CD14-positive monocyte (primary cell): Measurements from ENCODE around the gene METTL25B. TPM values are rescaled to one million over a fixed set of nuclear protein-coding genes. Genes with fewer than 3 reads are reported as not detected.
A peak's percentile ranks its signal among the peaks of the same experiment; 100 is the strongest.

Experiments used
- DNase-seq, 3 donors: peaks; one replicate each; pipeline ENCODE4 v3.0.0-alpha.2; 2011 to 2022
- H2AFZ ChIP-seq: 2 replicates; pipeline ENCODE4 v1.6.0; 2012; ENCODE audit warnings: mild to moderate bottlenecking, low read depth, low read length, inconsistent platforms; ENCODE audit not compliant: insufficient read depth, poor library complexity, severe bottlenecking
- H3K27ac ChIP-seq, 2 donors: 1 replicate in 1 of 2; 2 replicates in 1 of 2; pipeline ENCODE4 v1.5.1; 2012 to 2013; ENCODE audit warnings: low read length in 2 of 2, control low read depth in 1 of 2, inconsistent platforms in 1 of 2, low read depth in 1 of 2, mild to moderate bottlenecking in 1 of 2
- H3K27me3 ChIP-seq, 2 donors: one replicate each; pipeline versions ENCODE4 v1.6.0 to v1.6.1; 2011 to 2013; ENCODE audit warnings: low read length in 2 of 2; ENCODE audit not compliant: control insufficient read depth in 2 of 2, insufficient read depth in 2 of 2
- H3K36me3 ChIP-seq, 2 donors: replicated peaks in 1 of 2; 1 replicate in 1 of 2; 2 replicates in 1 of 2; pipeline versions ENCODE4 v1.5.1 to v1.6.1; 2012 to 2013; ENCODE audit warnings: low read length in 2 of 2, control low read depth in 1 of 2, inconsistent platforms in 1 of 2, mild to moderate bottlenecking in 1 of 2; ENCODE audit not compliant: insufficient read depth in 2 of 2, control insufficient read depth in 1 of 2
- H3K4me1 ChIP-seq, 2 donors: 1 replicate in 1 of 2; 2 replicates in 1 of 2; pipeline versions ENCODE4 v1.5.1 to v1.6.1; 2012 to 2013; ENCODE audit warnings: low read length in 2 of 2, control low read depth in 1 of 2, inconsistent platforms in 1 of 2, mild to moderate bottlenecking in 1 of 2, moderate library complexity in 1 of 2; ENCODE audit not compliant: insufficient read depth in 2 of 2, control insufficient read depth in 1 of 2
- H3K4me2 ChIP-seq: replicated peaks from 2 replicates; pipeline ENCODE3; 2012; ENCODE audit warnings: low read length, moderate library complexity, mild to moderate bottlenecking; ENCODE audit not compliant: poor library complexity, severe bottlenecking; ENCODE audit errors: extremely low read depth
- H3K4me3 ChIP-seq, 3 experiments: fragments of 200-600 bp in 1 of 3; sonication (generic) in 1 of 3; replicated peaks in 1 of 3; 1 replicate in 2 of 3; 2 replicates in 1 of 3; pipeline ENCODE4 v1.5.1; 2011 to 2013; ENCODE audit warnings: low read length in 3 of 3, mild to moderate bottlenecking in 3 of 3, control low read depth in 2 of 3, low read depth in 2 of 3, inconsistent platforms in 1 of 3, moderate library complexity in 1 of 3
- H3K79me2 ChIP-seq: 2 replicates; pipeline ENCODE4 v1.6.0; 2012; ENCODE audit warnings: mild to moderate bottlenecking, control low read depth, inconsistent platforms, low read length, moderate library complexity; ENCODE audit not compliant: insufficient read depth
- H3K9ac ChIP-seq: 2 replicates; pipeline ENCODE4 v1.6.0; 2017; ENCODE audit warnings: low read length, mild to moderate bottlenecking; ENCODE audit not compliant: insufficient read depth, poor library complexity, severe bottlenecking
- H3K9me3 ChIP-seq, 2 donors: replicated peaks in 1 of 2; 1 replicate in 1 of 2; 2 replicates in 1 of 2; pipeline versions ENCODE4 v1.5.1 to v1.6.1; 2012 to 2013; ENCODE audit warnings: low read length in 2 of 2, control low read depth in 1 of 2; ENCODE audit not compliant: control insufficient read depth in 1 of 2, insufficient read depth in 1 of 2
- H4K20me1 ChIP-seq: 2 replicates; pipeline ENCODE4 v1.6.0; 2012; ENCODE audit warnings: mild to moderate bottlenecking, low read length, control low read depth, moderate library complexity; ENCODE audit not compliant: insufficient read depth
- H3K27ac Mint-ChIP-seq, 7 donors: one replicate each; pipeline ENCODE4 v1.8.0; 2020; ENCODE audit warnings: mild to moderate bottlenecking in 7 of 7, mixed read lengths in 7 of 7, moderate library complexity in 6 of 7, inconsistent platforms in 2 of 7
- H3K27me3 Mint-ChIP-seq, 3 donors: one replicate each; pipeline ENCODE4 v1.8.0; 2021 to 2022; ENCODE audit warnings: low read depth in 3 of 3, mild to moderate bottlenecking in 3 of 3, mixed read lengths in 3 of 3, moderate library complexity in 3 of 3, inconsistent platforms in 1 of 3
- H3K36me3 Mint-ChIP-seq, 2 donors: one replicate each; pipeline ENCODE4 v1.8.0; 2020; ENCODE audit warnings: mixed read lengths in 2 of 2, inconsistent platforms in 1 of 2, mild to moderate bottlenecking in 1 of 2
- H3K4me1 Mint-ChIP-seq: one replicate; pipeline ENCODE4 v1.8.0; 2020; ENCODE audit warnings: mild to moderate bottlenecking, mixed read lengths
- H3K4me3 Mint-ChIP-seq, 2 donors: one replicate each; pipeline ENCODE4 v1.8.0; 2020; ENCODE audit warnings: mild to moderate bottlenecking in 2 of 2, mixed read lengths in 2 of 2, moderate library complexity in 1 of 2
- H3K9me3 Mint-ChIP-seq, 7 donors: one replicate each; pipeline ENCODE4 v1.8.0; 2020 to 2022; ENCODE audit warnings: mixed read lengths in 7 of 7, mild to moderate bottlenecking in 6 of 7, moderate library complexity in 6 of 7, inconsistent platforms in 2 of 7
- whole genome bisulfite sequencing: methylation state at CpG from one replicate; pipeline ENCODE4 v1.1.5; 2013; ENCODE audit warnings: missing lambda C conversion rate; ENCODE audit not compliant: insufficient coverage; 5-methylcytosine and 5-hydroxymethylcytosine counted together
- intact Hi-C, 2 donors: fragments of 100-400 bp; cut with micrococcal nuclease; formaldehyde crosslinking; loops; one replicate each; pipeline versions ENCODE4 v1.15.0 to v1.15.1; 2023
- polyA plus RNA-seq, 3 donors: library from polyadenylated mRNA; depleted of rRNA in 1 of 3; unstranded in 2 of 3; stranded (reverse) in 1 of 3; fragments of 300-500 nt in 2 of 3; fragments of >200 nt in 1 of 3; fragmentation: Illumina TruSeq in 2 of 3; gene quantifications; 1 replicate in 2 of 3; 2 replicates in 1 of 3; pipeline ENCODE4 v1.2.3, GENCODE V29; 2012 to 2021
- TF ChIP-seq, protein P1 (sequence below): fragments of 200-600 bp; IDR thresholded peaks from one replicate; pipeline ENCODE4 v1.8.0; 2022; ENCODE audit warnings: antibody characterized with exemption, mild to moderate bottlenecking

METTL25B gene
- polyA plus RNA-seq, 3 donors = 4.6 to 49.3 (median 4.8) TPM

DNA sequence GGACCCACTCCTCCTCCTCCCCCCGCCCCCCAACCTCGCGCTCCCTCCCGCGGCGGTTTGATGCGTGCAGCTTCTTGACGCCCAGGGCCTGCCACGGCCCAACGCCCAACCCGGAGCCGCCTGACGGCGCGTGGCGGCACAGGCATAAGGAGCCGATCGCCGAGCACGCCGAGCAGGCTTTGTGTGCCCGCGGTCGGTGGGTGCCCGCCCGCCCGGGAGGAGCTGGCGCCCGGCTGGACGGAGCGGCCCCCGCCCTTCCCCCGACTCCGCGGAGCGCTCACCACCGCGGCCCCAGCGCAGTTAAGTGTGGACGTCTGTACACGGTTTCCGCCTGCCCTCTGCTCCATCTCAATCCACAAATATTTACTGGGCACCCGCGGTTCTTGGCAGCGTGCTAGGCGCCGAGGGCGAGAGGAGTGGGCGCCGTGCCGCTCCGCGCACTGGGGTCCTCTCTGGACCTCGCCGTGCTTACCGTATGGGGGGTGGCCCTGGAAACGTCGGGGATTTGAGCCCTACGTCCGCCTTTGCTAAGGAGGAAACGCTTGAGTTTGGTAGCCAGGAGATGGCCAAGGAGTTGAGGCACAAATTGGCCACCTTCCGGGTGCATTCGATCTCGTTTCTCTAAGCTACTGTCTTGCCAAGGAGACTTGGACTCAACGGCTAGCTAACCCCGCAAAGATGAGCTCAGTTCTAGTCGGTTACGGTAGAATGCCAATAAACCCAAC is 23.6 kb downstream of the METTL25B start:
- H3K4me1 ChIP-seq = peaks cover 51 to 63% of the 10 kb centered on the region in 2 donors
- intact Hi-C loops = loop anchor here (1.0 to 2.0 kb wide), 2 partner anchors 12 to 15 kb away; partner anchors contain the start of gene PRCC (in 2 of the 2)
- peak overlapping the region; percentile 80 for H3K9ac ChIP-seq

DNA sequence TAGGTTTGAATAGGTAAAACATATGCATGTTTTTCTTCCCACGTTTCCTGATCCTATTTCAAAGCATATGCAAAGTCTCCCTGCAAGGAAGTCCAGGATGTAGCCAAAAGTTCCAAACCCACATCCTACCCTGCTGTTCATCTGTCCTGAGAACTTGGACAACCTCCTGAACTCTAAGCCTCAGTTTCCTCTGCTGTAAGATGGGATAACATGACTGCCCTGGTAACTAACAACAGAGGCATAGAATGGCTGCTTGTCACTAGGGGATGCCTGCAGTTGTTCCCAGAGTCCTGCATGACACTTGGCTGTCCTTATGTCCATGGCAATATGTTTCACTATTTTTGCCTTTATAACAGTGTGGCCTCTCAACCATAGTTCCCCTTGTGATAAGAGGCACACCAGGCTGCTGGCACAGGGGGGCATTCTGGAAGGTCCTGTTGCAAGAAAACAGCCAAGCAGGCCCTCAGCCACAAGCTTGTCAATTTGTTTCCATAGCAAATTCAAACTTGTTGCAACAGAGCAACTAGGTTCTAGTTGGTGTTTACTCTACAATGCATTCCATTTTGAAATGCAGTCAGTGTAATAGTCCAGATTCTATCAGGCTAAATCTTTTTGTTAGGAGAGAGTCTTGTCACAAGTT is 24.7 kb downstream of the METTL25B start:
- H3K36me3 Mint-ChIP-seq = no peaks in the 10 kb centered on the region
- H3K4me1 Mint-ChIP-seq = peaks cover 58% of the 10 kb centered on the region
- H3K4me3 Mint-ChIP-seq = peak overlapping the region in 1 of 2 donors; percentile 72
- Histone ChIP-seq H3K4me2 (peak overlapping the region; percentile 91), H3K27me3 (no peaks in the 10 kb centered on the region), H3K4me1 (peaks cover 41 to 54% of the 10 kb centered on the region in 2 donors), H3K36me3 (no peaks in the 10 kb centered on the region), H2AFZ (no peak overlapping the region), H3K27ac (peak overlapping the region in 1 of 2 donors; percentile 88), H4K20me1 (peaks cover 14% of the 10 kb centered on the region), H3K79me2 (peaks cover 73% of the 10 kb centered on the region), H3K4me3 (peak overlapping the region in 1 of 3 experiments; percentile 84), H3K9me3 (no peaks in the 10 kb centered on the region), H3K9ac (no peak overlapping the region)
- no peak for DNase-seq
- WGBS = no CpG with 5 or more reads among the region's 1 CpG
- intact Hi-C loops = no loop called here
- TF ChIP-seq, protein P1, sequence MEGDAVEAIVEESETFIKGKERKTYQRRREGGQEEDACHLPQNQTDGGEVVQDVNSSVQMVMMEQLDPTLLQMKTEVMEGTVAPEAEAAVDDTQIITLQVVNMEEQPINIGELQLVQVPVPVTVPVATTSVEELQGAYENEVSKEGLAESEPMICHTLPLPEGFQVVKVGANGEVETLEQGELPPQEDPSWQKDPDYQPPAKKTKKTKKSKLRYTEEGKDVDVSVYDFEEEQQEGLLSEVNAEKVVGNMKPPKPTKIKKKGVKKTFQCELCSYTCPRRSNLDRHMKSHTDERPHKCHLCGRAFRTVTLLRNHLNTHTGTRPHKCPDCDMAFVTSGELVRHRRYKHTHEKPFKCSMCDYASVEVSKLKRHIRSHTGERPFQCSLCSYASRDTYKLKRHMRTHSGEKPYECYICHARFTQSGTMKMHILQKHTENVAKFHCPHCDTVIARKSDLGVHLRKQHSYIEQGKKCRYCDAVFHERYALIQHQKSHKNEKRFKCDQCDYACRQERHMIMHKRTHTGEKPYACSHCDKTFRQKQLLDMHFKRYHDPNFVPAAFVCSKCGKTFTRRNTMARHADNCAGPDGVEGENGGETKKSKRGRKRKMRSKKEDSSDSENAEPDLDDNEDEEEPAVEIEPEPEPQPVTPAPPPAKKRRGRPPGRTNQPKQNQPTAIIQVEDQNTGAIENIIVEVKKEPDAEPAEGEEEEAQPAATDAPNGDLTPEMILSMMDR = no peak
- H3K9me3 Mint-ChIP-seq = peaks cover 0 to 3% (median 0%) of the 10 kb centered on the region in 7 donors
- H3K27me3 Mint-ChIP-seq = no peaks in the 10 kb centered on the region
- H3K27ac Mint-ChIP-seq = no peak overlapping the region

More for the DNA sequence above, 23.6 kb downstream of the METTL25B start:
- DNase-seq = peak; percentile 90 to 94 (median 94)
- TF ChIP-seq, protein P1 = no peak
- peak overlapping the region; percentile 84 to 96 (median 84) for H3K4me3 ChIP-seq
- Mint-ChIP-seq H3K36me3 (no peaks in the 10 kb centered on the region), H3K4me1 (peaks cover 65% of the 10 kb centered on the region), H3K9me3 (peaks cover 0 to 3% (median 0%) of the 10 kb centered on the region in 7 donors), H3K27me3 (peaks cover 0 to 2% (median 0%) of the 10 kb centered on the region in 3 donors), H3K27ac (peak overlapping the region; percentile 90 to 94 (median 92)), H3K4me3 (peak overlapping the region; percentile 89 to 95)
- H3K36me3 ChIP-seq = no peaks in the 10 kb centered on the region
- H3K79me2 ChIP-seq = peaks cover 84% of the 10 kb centered on the region
- WGBS = under 1% methylated on average over 62 of the region's 68 CpGs
- H3K4me2 ChIP-seq = peak overlapping the region; percentile 91
- peak overlapping the region; percentile 88 for H2AFZ ChIP-seq
- H3K27ac ChIP-seq = peak overlapping the region; percentile 82 to 88
- H3K27me3 ChIP-seq = no peaks in the 10 kb centered on the region
- no peaks in the 10 kb centered on the region for H3K9me3 ChIP-seq
- H4K20me1 ChIP-seq = peaks cover 22% of the 10 kb centered on the region
